ENCODE results near the gene ZACN.

Gene ZACN

GRCh38 chr17:76104140-76104895, 25.3 kb downstream of the ZACN start:
- no peak for DNase-seq (ENCODE audit: low read depth)

- no peak for DNase-seq (ENCODE audit: low read depth)
Observed at GRCh38 chr17:76104896-76105231, 25.9 kb downstream of the ZACN start.

GRCh38 chr17:76106703-76107102, 27.7 kb downstream of the ZACN start:
- DNase-seq (ENCODE audit: low read depth) = no peak

- DNase-seq (ENCODE audit: low read depth) = no peak
Observed at GRCh38 chr17:76107509-76107908, 28.5 kb downstream of the ZACN start.

- DNase-seq (ENCODE audit: low read depth) = no peak
Observed at GRCh38 chr17:76111956-76112355, 33.0 kb downstream of the ZACN start.

- DNase-seq (ENCODE audit: low read depth) = no peak
Observed at GRCh38 chr17:76115138-76115754, 36.3 kb downstream of the ZACN start.

GRCh38 chr17:76119409-76120371, 40.7 kb downstream of the ZACN start:
- DNase-seq (ENCODE audit: low read depth) = no peak

GRCh38 chr17:76120658-76121008, 41.7 kb downstream of the ZACN start:
- no peak for DNase-seq (ENCODE audit: low read depth)

- no peak for DNase-seq (ENCODE audit: low read depth)
Observed at GRCh38 chr17:76121932-76122430, 43.0 kb downstream of the ZACN start.

GRCh38 chr17:76122431-76123190, 43.6 kb downstream of the ZACN start:
- no peak for DNase-seq (ENCODE audit: low read depth)

GRCh38 chr17:76123191-76123499, 44.2 kb downstream of the ZACN start:
- DNase-seq (ENCODE audit: low read depth) = no peak

GRCh38 chr17:76123749-76124581, 45.0 kb downstream of the ZACN start:
- no peak for DNase-seq (ENCODE audit: low read depth)

- no peak for DNase-seq (ENCODE audit: low read depth)
Observed at GRCh38 chr17:76124582-76125390, 45.8 kb downstream of the ZACN start.

- no peak for DNase-seq (ENCODE audit: low read depth)
Observed at GRCh38 chr17:76125391-76125675, 46.4 kb downstream of the ZACN start.

GRCh38 chr17:76125922-76126321, 46.9 kb downstream of the ZACN start:
- no peak for DNase-seq (ENCODE audit: low read depth)

- DNase-seq (ENCODE audit: low read depth) = no peak
Observed at GRCh38 chr17:76130473-76130872, 51.5 kb downstream of the ZACN start.

- DNase-seq (ENCODE audit: low read depth) = no peak
Observed at GRCh38 chr17:76131051-76131691, 52.2 kb downstream of the ZACN start.

GRCh38 chr17:76131692-76132573, 53.0 kb downstream of the ZACN start:
- no peak for DNase-seq (ENCODE audit: low read depth)

All from stimulated activated CD8-positive, alpha-beta memory T cell treated with anti-CD3 and anti-CD28 coated beads, Interleukin-7, amount 100 ng/mL, for 24 hours (primary cell).